K562 (cell line): Measurements from ENCODE around the gene MICAL1. TPM values are rescaled to one million over a fixed set of nuclear protein-coding genes. Genes with fewer than 3 reads are reported as not detected.

Experiments used
- AFF1 ChIP-seq, 2 experiments: fragments of 450-650 bp; IDR thresholded peaks; 2 replicates each; pipeline ENCODE4 v1.6.1; 2018; ENCODE audit warnings: mild to moderate bottlenecking in 2 of 2, low read depth in 1 of 2; ENCODE audit not compliant: partially characterized antibody in 2 of 2
- ATF1 ChIP-seq, 2 experiments: fragments of 450-650 bp in 1 of 2; IDR thresholded peaks; 2 replicates each; pipeline ENCODE4 v1.6.1; 2016; ENCODE audit warnings: missing compliant biosample characterization in 1 of 2, missing genetic modification characterization in 1 of 2
- CHCHD3 ChIP-seq: fragments of 250-450 bp; sonication (Bioruptor Pico); IDR thresholded peaks from 2 replicates; pipeline ENCODE4 v2.1.2; 2022; ENCODE audit warnings: mild to moderate bottlenecking
- HMGN3 ChIP-seq: IDR thresholded peaks from 2 replicates; pipeline ENCODE4 v1.6.1; 2011; ENCODE audit warnings: borderline replicate concordance, low read depth, mild to moderate bottlenecking, mixed read lengths, low read length; ENCODE audit not compliant: insufficient read length; ENCODE audit errors: extremely low read depth
- NEUROD1 ChIP-seq: fragments of 150-350 bp; IDR thresholded peaks from 2 replicates; pipeline ENCODE4 v1.6.1; 2014; ENCODE audit warnings: borderline replicate concordance, low read length, low read depth; ENCODE audit not compliant: partially characterized antibody
- PRPF4 ChIP-seq: fragments of 200-400 bp; formaldehyde crosslinking; IDR thresholded peaks from one replicate; pipeline ENCODE4 v1.6.1; 2017; ENCODE audit warnings: low read length, low read depth, mild to moderate bottlenecking; ENCODE audit not compliant: insufficient read depth, poor library complexity, severe bottlenecking
- RBM14 ChIP-seq: fragments of 200-400 bp; formaldehyde crosslinking; IDR thresholded peaks from 2 replicates; pipeline ENCODE4 v1.6.1; 2018; ENCODE audit warnings: low read depth, mild to moderate bottlenecking, low read length, moderate library complexity, borderline replicate concordance; ENCODE audit not compliant: insufficient read depth
- SP1 ChIP-seq: sonication (generic); formaldehyde crosslinking; IDR thresholded peaks from 2 replicates; pipeline ENCODE4 v1.8.1; 2022; ENCODE audit warnings: mild to moderate bottlenecking, missing genetic modification reagents
- TAF9B ChIP-seq: fragments of 450-650 bp; IDR thresholded peaks from 2 replicates; pipeline ENCODE4 v1.6.1; 2018; ENCODE audit warnings: mild to moderate bottlenecking; ENCODE audit not compliant: partially characterized antibody
- ZC3H8 ChIP-seq: fragments of 450-650 bp; IDR thresholded peaks from 2 replicates; pipeline ENCODE4 v1.6.1; 2017
- ZKSCAN8 ChIP-seq: fragments of 200-800 bp; sonication (Bioruptor generic); IDR thresholded peaks from 2 replicates; pipeline ENCODE4 v1.6.1; 2016; ENCODE audit warnings: missing genetic modification characterization, missing compliant biosample characterization
- ZMIZ1 ChIP-seq, 2 experiments: fragments of 150-350 bp in 1 of 2; IDR thresholded peaks; 2 replicates each; pipeline ENCODE4 v1.6.1; 2012 to 2016; ENCODE audit warnings: low read depth in 2 of 2, low read length in 2 of 2, mild to moderate bottlenecking in 1 of 2, moderate library complexity in 1 of 2
- ZNF589 ChIP-seq: fragments of 200-800 bp; sonication (Bioruptor generic); IDR thresholded peaks from 2 replicates; pipeline ENCODE4 v1.6.1; 2016; ENCODE audit warnings: low read depth, missing genetic modification characterization, missing compliant biosample characterization
- ZNF740 ChIP-seq, 3 experiments: fragments of 200-800 bp in 1 of 3; sonication (Bioruptor generic) in 1 of 3; sonication (generic) in 1 of 3; formaldehyde crosslinking in 1 of 3; IDR thresholded peaks; 2 replicates each; pipeline versions ENCODE4 v1.6.1 to v1.8.0; 2016 to 2022; ENCODE audit warnings: mild to moderate bottlenecking in 2 of 3, missing compliant biosample characterization in 2 of 3, missing genetic modification characterization in 2 of 3, missing genetic modification reagents in 1 of 3
- polyA plus RNA-seq, 8 experiments: library from polyadenylated mRNA; depleted of rRNA in 4 of 8; stranded (reverse) in 5 of 8; unstranded in 3 of 8; fragments of >200 nt; fragmentation: Nextera tagmentation in 2 of 8; fragmentation: Illumina TruSeq in 1 of 8; extraction: Ambion mirVana in 2 of 8; extraction: Trizol in 1 of 8; gene quantifications; 2 replicates each; pipeline versions ENCODE4 v1.2.1 to v1.2.3, GENCODE V29; 2011 to 2014; ENCODE audit warnings: inconsistent platforms in 1 of 8, missing spikeins in 1 of 8
- total RNA-seq, 7 experiments: library from RNA; depleted of rRNA in 6 of 7; stranded (reverse); fragments of >200 nt in 6 of 7; fragmentation: Illumina TruSeq in 2 of 7; extraction: Trizol in 2 of 7; gene quantifications; 2 replicates each; pipeline versions ENCODE4 v1.2.1 to v1.2.3, GENCODE V29; 2011 to 2021; ENCODE audit warnings: low replicate concordance in 1 of 7
- TF ChIP-seq, protein P1 (sequence below), 2 experiments: IDR thresholded peaks; 2 replicates each; pipeline ENCODE4 v1.6.1; 2011; ENCODE audit warnings: borderline replicate concordance in 1 of 2, control low read depth in 1 of 2, low read depth in 1 of 2, low read length in 1 of 2, mild to moderate bottlenecking in 1 of 2, mixed read lengths in 1 of 2, moderate library complexity in 1 of 2; ENCODE audit not compliant: insufficient read depth in 1 of 2, insufficient read length in 1 of 2, poor library complexity in 1 of 2, severe bottlenecking in 1 of 2; ENCODE audit errors: extremely low read depth in 1 of 2

MICAL1 gene
- total and polyA plus RNA-seq, 9 of the 15 experiments (the other 6 are each of a cell fraction or from before 2014, with no cell fraction given): 0.07 to 15.2 (median 7.0) TPM

GRCh38 chr6:109455437-109456110 is at the start of gene MICAL1 (continued):
- TF ChIP-seq ZMIZ1 (IDR thresholded peaks at IDR 0.05; ENCODE audit: low read depth in 2 of 2, low read length in 2 of 2) (no peak), PRPF4 (no peak), ZNF589 (CRISPR knock-in tag) (no peak), ZKSCAN8 (no peak), AFF1 (IDR thresholded peaks at IDR 0.05; ENCODE audit: low read depth in 1 of 2, partially characterized antibody in 2 of 2) (no peak), ZNF740 (CRISPR knock-in tag; IDR thresholded peaks at IDR 0.05) (no peak), ZNF740 (tag; IDR thresholded peaks at IDR 0.05) (no peak), TAF9B (no peak), RBM14 (no peak), ATF1 (CRISPR knock-in tag; IDR thresholded peaks at IDR 0.05) (no peak), ATF1 (tag; IDR thresholded peaks at IDR 0.05) (no peak), ZC3H8 (no peak), CHCHD3 (CRISPR knock-in tag) (no peak), NEUROD1 (no peak), HMGN3 (peak; percentile 39), SP1 (CRISPR knock-in tag) (peak; percentile 85)
- TF ChIP-seq, protein P1, sequence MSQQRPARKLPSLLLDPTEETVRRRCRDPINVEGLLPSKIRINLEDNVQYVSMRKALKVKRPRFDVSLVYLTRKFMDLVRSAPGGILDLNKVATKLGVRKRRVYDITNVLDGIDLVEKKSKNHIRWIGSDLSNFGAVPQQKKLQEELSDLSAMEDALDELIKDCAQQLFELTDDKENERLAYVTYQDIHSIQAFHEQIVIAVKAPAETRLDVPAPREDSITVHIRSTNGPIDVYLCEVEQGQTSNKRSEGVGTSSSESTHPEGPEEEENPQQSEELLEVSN (IDR thresholded peaks at IDR 0.05; ENCODE audit: borderline replicate concordance in 1 of 2, extremely low read depth in 1 of 2, insufficient read depth in 1 of 2, insufficient read length in 1 of 2, low read depth in 1 of 2, low read length in 1 of 2, poor library complexity in 1 of 2, severe bottlenecking in 1 of 2): peak in 1 of 2 experiments; percentile 14
